ENCODE measurements around the gene PDCL3.

GRCh38 chr2:100542418-100542817, 20.4 kb upstream of the PDCL3 start:
- TF ChIP-seq CTCF (IDR thresholded peaks at IDR 0.05) (no peak), EZH2 (IDR thresholded peaks at IDR 0.05; ENCODE audit: borderline replicate concordance, insufficient read depth, low read depth, low read length, poor library complexity, severe bottlenecking) (no peak)

Measured in B cell (primary cell).